GM12878 (cell line): ENCODE measurements around the gene PALLD. TPM values are rescaled to one million over a fixed set of nuclear protein-coding genes. Genes with fewer than 3 reads are reported as not detected.

Source experiments
- ATAC-seq: fragments of 200-7000 bp; cut with Tn5 transposase; 3 replicates; pipeline ENCODE4 v1.9.1; 2020; ENCODE audit warnings: mild to moderate bottlenecking, moderate library complexity
- BruUV-seq: library from RNA; stranded (reverse); fragments of 400-500 nt; replicated peaks from 2 replicates; lab custom pipeline; 2021; lab: Mats Ljungman, UMichigan
- CTCF ChIA-PET: fragments of 300-600 bp; sonication (Branson Sonifier 250); formaldehyde crosslinking; extraction: SDS; loops from one replicate; lab custom pipeline; 2021; ENCODE audit warnings: inconsistent platforms; lab: Yijun Ruan, JAX
- POLR2A ChIA-PET: fragments of 350-600 bp; formaldehyde crosslinking; extraction: SDS; loops from one replicate; lab custom pipeline; 2021; ENCODE audit warnings: inconsistent platforms; lab: Charles Lee
- RAD21 ChIA-PET: fragments of 300-600 bp; sonication (Branson Sonifier 250); formaldehyde crosslinking; loops from one replicate; lab custom pipeline; 2023; ENCODE audit warnings: antibody characterized with exemption; ENCODE audit not compliant: unreplicated experiment; lab: Charles Lee
- SMC1A ChIA-PET: fragments of 300-600 bp; sonication (Branson Sonifier 250); formaldehyde crosslinking; loops from one replicate; lab custom pipeline; 2023; ENCODE audit not compliant: unreplicated experiment, uncharacterized antibody; lab: Charles Lee
- DNase-seq: peaks from one replicate; pipeline ENCODE4 v3.0.0-alpha.2; 2011; ENCODE audit warnings: low read depth, low spot score
- FAIRE-seq: peaks from 3 replicates; lab custom pipeline; 2011; peaks lifted over from hg19 to GRCh38; lab: Jason Lieb, UNC
- H2AFZ ChIP-seq: 2 replicates; pipeline ENCODE4 v1.6.0; 2011; ENCODE audit warnings: low read depth, low read length, control low read depth; ENCODE audit not compliant: control insufficient read depth
- H3K27ac ChIP-seq: 2 replicates; pipeline ENCODE4 v1.5.1; 2011; ENCODE audit warnings: control low read depth; ENCODE audit not compliant: control insufficient read depth, insufficient read depth
- H3K27me3 ChIP-seq, 2 experiments: replicated peaks in 1 of 2; 2 replicates each; pipeline versions ENCODE4 v1.6.0 to v1.6.1; 2011; ENCODE audit warnings: low read length in 1 of 2; ENCODE audit not compliant: control insufficient read depth in 2 of 2, insufficient read depth in 2 of 2
- H3K36me3 ChIP-seq, 2 experiments: 2 replicates each; pipeline ENCODE4 v1.5.1; 2011; ENCODE audit warnings: low read length in 1 of 2; ENCODE audit not compliant: control insufficient read depth in 2 of 2, insufficient read depth in 2 of 2
- H3K4me1 ChIP-seq: 2 replicates; pipeline ENCODE4 v1.6.1; 2011; ENCODE audit warnings: mild to moderate bottlenecking, low read length, moderate library complexity, mixed read lengths; ENCODE audit not compliant: control insufficient read depth, insufficient read depth
- H3K4me2 ChIP-seq: 2 replicates; pipeline ENCODE4 v1.6.0; 2011; ENCODE audit warnings: control low read depth; ENCODE audit not compliant: control insufficient read depth, insufficient read depth
- H3K4me3 ChIP-seq: fragments of 200-600 bp; sonication (generic); 2 replicates; pipeline ENCODE4 v1.5.1; 2016
- H3K79me2 ChIP-seq: 2 replicates; pipeline ENCODE4 v1.6.0; 2011; ENCODE audit warnings: low read length; ENCODE audit not compliant: control insufficient read depth, insufficient read depth
- H3K9ac ChIP-seq: 2 replicates; pipeline ENCODE4 v1.8.0; 2011; ENCODE audit warnings: low read length, control low read depth, mixed read lengths; ENCODE audit not compliant: control insufficient read depth, insufficient read depth
- H3K9me3 ChIP-seq: replicated peaks from 3 replicates; pipeline ENCODE4 v1.5.1; 2011; ENCODE audit warnings: mild to moderate bottlenecking, low read length; ENCODE audit not compliant: control insufficient read depth, insufficient read depth
- H4K20me1 ChIP-seq: 2 replicates; pipeline ENCODE4 v1.6.0; 2011; ENCODE audit not compliant: control insufficient read depth, insufficient read depth
- BACH1 ChIP-seq: fragments of 450-650 bp; IDR thresholded peaks from 2 replicates; pipeline ENCODE4 v1.6.1; 2017; ENCODE audit warnings: mild to moderate bottlenecking, borderline replicate concordance
- CBX5 ChIP-seq: sonication (generic); IDR thresholded peaks from 2 replicates; pipeline ENCODE4 v1.6.1; 2016; ENCODE audit warnings: low read depth, moderate library complexity, mild to moderate bottlenecking, inconsistent platforms
- CEBPB ChIP-seq, 2 experiments: fragments of 150-350 bp in 1 of 2; IDR thresholded peaks; 2 replicates each; pipeline ENCODE4 v1.6.1; 2012 to 2014; ENCODE audit warnings: low read depth in 2 of 2, low read length in 2 of 2, borderline replicate concordance in 1 of 2, inconsistent platforms in 1 of 2
- DPF2 ChIP-seq: fragments of 450-650 bp; IDR thresholded peaks from 2 replicates; pipeline ENCODE4 v1.6.1; 2017; ENCODE audit warnings: mild to moderate bottlenecking
- MEF2B ChIP-seq: fragments of 450-650 bp; IDR thresholded peaks from 2 replicates; pipeline ENCODE4 v1.6.1; 2018; ENCODE audit warnings: mild to moderate bottlenecking, moderate library complexity; ENCODE audit not compliant: partially characterized antibody, poor library complexity, severe bottlenecking
- MTA2 ChIP-seq: fragments of 450-650 bp; IDR thresholded peaks from 2 replicates; pipeline ENCODE4 v1.6.1; 2016; ENCODE audit warnings: low read depth, mild to moderate bottlenecking, moderate library complexity
- NR2C1 ChIP-seq: fragments of 450-650 bp; IDR thresholded peaks from 2 replicates; pipeline ENCODE4 v1.6.1; 2017; ENCODE audit warnings: antibody characterized with exemption, mild to moderate bottlenecking, moderate library complexity
- WRNIP1 ChIP-seq: IDR thresholded peaks from 2 replicates; pipeline ENCODE4 v1.6.1; 2011; ENCODE audit warnings: low read depth, low read length, improper control_type of control experiment, borderline replicate concordance
- WGBS: methylation state at CpG from one replicate; pipeline ENCODE4 v1.1.6; 2016; ENCODE audit warnings: low lambda C conversion rate; ENCODE audit not compliant: insufficient replicate concordance, insufficient coverage; ENCODE audit errors: missing lambda C conversion rate; 5-methylcytosine and 5-hydroxymethylcytosine counted together
- in situ Hi-C: fragments of 300-500 bp; cut with MboI; formaldehyde crosslinking; loops from 9 replicates; pipeline ENCODE4 v1.14.3; 2018; ENCODE audit warnings: mixed read lengths
- intact Hi-C: fragments of 100-400 bp; cut with micrococcal nuclease; formaldehyde crosslinking; loops from one replicate; pipeline ENCODE4 v1.14.2; 2022; ENCODE audit not compliant: unreplicated experiment
- polyA plus RNA-seq, 11 experiments: library from polyadenylated mRNA; depleted of rRNA in 4 of 11; unstranded in 6 of 11; stranded (reverse) in 5 of 11; fragments of >200 nt; fragmentation: Nextera tagmentation in 4 of 11; fragmentation: Illumina TruSeq in 1 of 11; extraction: Ambion mirVana in 4 of 11; extraction: Trizol in 1 of 11; gene quantifications; 1 replicate in 1 of 11; 2 replicates in 10 of 11; pipeline versions ENCODE4 v1.2.1 to v1.2.3, GENCODE V29; 2011 to 2016; ENCODE audit warnings: inconsistent platforms in 2 of 11, missing spikeins in 2 of 11, low read depth in 1 of 11
- total RNA-seq, 4 experiments: library from RNA; depleted of rRNA in 3 of 4; stranded (reverse); fragments of >200 nt in 3 of 4; fragmentation: Illumina TruSeq in 1 of 4; extraction: Trizol in 1 of 4; gene quantifications; 2 replicates each; pipeline versions ENCODE4 v1.2.1 to v1.2.3, GENCODE V29; 2013 to 2021

The PALLD gene
- total and polyA plus RNA-seq, 10 of the 15 experiments (the other 5 are each of a cell fraction or from before 2014, with no cell fraction given): 1.0 to 7.7 (median 1.7) TPM

GRCh38 chr4:168558599-168558998, 61.7 kb downstream of the PALLD start:
- ATAC-seq (no peak), FAIRE-seq (no peak)
- no TSS peak for BruUV-seq
- no peak overlapping the region for H3K4me2 ChIP-seq
- RAD21 ChIA-PET: no interaction called here
- in situ Hi-C loops (no loop called here), intact Hi-C loops (loop anchor here (10.0 kb wide), 1 partner anchor 374 kb away; no protein-coding TSS in a partner anchor)
- H3K4me1 ChIP-seq: no peaks in the 10 kb centered on the region
- H2AFZ ChIP-seq: no peak overlapping the region
- no peaks in the 10 kb centered on the region for H3K9me3 ChIP-seq
- H3K27me3 ChIP-seq: no peaks in the 10 kb centered on the region
- H3K27ac ChIP-seq: no peak overlapping the region
- POLR2A ChIA-PET: no interaction called here
- CTCF ChIA-PET: no interaction called here
- no peak overlapping the region for H3K9ac ChIP-seq
- no peak for TF ChIP-seq MEF2B
- TF ChIP-seq BACH1: no peak
- TF ChIP-seq CEBPB (IDR thresholded peaks at IDR 0.05; ENCODE audit: borderline replicate concordance in 1 of 2, low read depth in 2 of 2, low read length in 2 of 2): no peak
- no peak for TF ChIP-seq WRNIP1
- TF ChIP-seq MTA2: no peak
- no peak for TF ChIP-seq NR2C1
- TF ChIP-seq CBX5: no peak
- no peak for TF ChIP-seq DPF2
- TF ChIP-seq, all 136 proteins: peak for 0
- 8% methylated on average over 1 of the region's 1 CpG for WGBS
- Histone ChIP-seq H3K4me3 (no peak overlapping the region), H3K79me2 (no peaks in the 10 kb centered on the region), H3K36me3 (no peaks in the 10 kb centered on the region), H4K20me1 (no peaks in the 10 kb centered on the region)
- SMC1A ChIA-PET: no interaction called here
- DNase-seq: no peak
